Measurements from ENCODE around the gene GPBP1L1.
"Not testable (repeated sequence)": the region's sequence is repeated elsewhere in the genome, so short reads cannot be mapped to it uniquely, and the experiment has no call there.

GPBP1L1 gene

GRCh38 chr1:45629035-45629434 is 57.3 kb downstream of the GPBP1L1 start:
- no peak for DNase-seq

- no peak for DNase-seq
These were observed 62.4 kb downstream of the GPBP1L1 start, which contains the start of gene CCDC17 for GRCh38 chr1:45623972-45624371. TSS of gene CCDC17 (minus strand) at chr1:45624054. CDS start at chr1:45623909, 145 bp downstream.

DNA sequence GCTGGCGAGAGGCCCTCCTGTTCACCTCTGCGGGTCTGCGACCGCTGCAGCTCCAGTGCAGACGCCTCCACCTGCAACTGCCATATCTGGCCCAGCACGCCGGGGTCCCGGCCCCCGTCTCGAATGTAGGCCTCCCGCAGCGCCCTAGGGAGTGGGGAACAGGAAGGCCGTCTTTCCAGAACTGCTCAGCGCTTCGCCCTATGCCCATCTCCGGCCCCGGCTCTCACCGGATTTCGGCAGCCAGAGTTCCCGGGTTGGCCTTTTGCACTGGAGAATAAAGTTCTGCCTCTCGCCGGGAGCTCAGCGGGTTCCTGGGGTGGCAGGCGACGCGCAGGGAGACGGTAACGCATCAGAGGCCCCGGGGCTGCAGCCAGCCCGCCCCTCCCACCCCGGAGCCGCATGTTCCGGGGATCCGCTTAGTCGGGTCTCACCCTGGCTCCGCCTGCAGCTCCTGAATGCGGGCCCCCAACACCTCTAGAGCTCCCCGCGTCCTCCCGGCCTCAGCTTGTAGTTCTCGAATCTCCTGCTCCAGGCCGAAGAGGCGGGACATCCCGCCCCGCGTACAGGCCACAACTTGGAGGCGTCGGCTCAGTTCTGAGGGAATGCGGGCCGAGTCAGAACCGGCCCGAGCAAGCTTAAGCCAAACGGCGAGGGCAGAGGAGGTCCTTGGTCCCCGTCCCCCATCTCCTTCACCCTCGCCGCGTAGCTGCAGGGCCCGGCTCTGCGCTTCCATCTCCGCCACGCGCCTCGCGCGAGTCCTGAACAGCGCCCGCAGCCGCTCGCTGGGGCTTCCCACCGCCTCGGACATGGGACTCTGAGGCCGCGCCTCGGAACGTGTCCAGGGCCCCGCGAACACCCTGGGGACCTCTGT is 63.6 kb downstream of the GPBP1L1 start:
- no peak for DNase-seq

DNA sequence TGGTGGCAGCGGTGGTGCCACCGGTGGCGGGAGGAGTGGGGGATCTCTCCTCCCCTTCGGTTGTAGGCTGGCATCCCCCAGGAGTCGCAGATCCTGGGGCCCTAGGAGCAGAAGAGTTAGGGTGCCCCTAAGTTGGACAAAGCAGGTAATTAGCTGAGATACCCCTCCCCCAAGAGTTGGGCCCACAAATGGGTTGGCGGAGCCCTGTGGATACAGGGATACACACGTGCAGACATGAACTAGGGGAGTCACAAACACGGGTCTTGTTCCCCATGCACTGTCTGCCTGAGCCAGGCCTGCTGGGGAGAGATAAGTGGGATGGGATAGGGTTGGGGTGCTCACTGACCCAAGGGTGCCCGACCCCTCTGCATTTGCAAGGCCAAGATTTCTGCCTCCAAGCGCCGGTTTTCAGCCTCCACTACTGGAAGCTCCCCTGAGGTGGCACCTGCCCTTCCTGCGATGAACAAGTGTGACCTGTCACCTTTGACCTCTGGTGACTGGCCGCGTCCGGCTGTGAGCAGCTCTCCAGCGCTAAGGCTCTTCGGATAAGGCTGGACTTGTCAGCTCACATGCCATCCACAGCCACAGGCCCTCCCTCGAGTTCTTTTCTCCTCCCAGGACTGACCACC is 64.3 kb downstream of the GPBP1L1 start:
- no peak for DNase-seq

DNA sequence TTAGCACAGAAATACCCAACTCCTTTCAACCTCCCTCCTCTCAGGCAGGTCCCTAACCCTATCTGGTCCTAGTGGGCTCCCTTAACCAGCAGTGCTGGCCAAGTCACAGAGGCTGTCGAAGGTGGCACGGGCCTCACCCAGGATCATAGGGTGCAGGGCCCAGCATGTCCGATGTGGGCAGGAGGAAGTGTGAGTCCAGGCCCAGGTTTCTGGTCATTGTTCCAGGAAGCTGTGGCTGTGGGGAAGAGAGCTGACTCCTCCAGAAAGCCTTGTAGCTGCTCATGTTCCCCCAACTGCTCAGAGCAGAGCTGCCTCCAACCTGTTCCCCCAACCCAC is 64.9 kb downstream of the GPBP1L1 start:
- DNase-seq = no peak

- DNase-seq = peak; percentile 17
These were observed 65.5 kb downstream of the GPBP1L1 start for GRCh38 chr1:45620588-45621500.

GRCh38 chr1:45619149-45619921 is 67.0 kb downstream of the GPBP1L1 start:
- no peak for DNase-seq

DNA sequence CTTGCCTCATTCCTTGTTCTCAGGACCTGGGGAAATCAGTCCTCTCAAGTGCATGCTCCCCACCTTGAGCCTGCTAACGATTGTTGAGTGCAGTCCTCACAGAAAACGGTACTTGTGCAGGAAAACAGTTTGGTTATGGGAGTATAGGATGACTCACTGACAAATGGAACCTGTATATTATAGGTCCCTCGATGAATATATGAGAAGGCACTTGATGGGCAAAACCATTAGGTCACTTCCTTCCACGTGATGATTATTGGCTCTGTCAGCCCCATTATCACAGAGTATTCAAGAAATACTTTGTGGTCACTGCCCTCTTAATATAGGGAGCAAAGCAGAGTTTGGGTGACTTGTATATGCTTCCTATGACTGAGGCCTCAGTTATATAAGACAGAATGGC is 68.7 kb downstream of the GPBP1L1 start:
- no peak for DNase-seq

GRCh38 chr1:45615885-45616284 is 70.4 kb downstream of the GPBP1L1 start:
- DNase-seq = no peak

- DNase-seq = no peak
These were observed 73.3 kb downstream of the GPBP1L1 start for GRCh38 chr1:45612941-45613579.

- DNase-seq = no peak
These were observed 75.6 kb downstream of the GPBP1L1 start for GRCh38 chr1:45610589-45611226.

DNA sequence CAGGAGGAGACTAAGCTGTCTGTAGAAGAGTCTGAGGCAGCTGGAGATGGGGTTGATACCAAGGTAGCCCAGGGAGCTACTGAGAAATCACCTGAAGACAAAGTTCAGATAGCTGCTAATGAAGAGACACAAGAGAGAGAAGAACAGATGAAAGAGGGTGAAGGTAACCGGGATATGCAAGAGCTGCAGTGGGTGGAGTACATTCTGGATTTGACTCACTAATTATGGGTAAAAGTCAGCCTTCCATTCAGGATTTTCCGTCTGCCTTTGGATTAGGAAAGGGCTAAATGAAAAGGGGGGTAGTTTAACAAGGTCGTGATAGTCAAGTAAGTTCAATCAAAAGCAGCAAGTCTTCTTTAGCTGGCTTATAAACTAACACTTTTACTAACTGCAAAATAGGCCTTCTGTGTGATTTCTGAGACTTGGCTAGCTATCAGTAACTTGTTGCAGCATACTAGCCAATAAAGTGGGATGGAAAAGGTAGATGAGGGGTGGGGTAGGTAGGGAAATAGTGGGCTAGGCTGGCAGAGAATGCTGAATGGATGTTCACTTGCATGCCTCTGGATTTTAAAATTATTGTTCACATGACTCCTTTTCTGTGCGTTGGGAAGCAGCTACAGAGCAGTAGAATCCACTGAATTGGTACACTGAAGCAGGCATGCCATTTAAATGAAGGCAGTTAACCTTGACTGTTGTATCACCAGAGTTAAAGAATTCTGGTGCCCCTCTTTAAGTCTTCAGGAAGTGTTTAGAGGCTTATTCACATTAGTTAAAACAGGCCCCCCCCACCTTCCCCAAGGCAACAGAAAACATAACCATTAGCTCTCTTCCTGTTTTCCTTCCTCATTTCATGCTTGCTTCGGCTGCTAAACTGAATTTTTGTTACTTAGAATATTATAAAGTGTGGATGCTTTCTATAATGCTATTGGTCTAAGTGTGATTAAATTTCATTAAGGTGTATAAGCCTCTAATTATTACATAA is 77.9 kb downstream of the GPBP1L1 start:
- no peak for DNase-seq

DNA sequence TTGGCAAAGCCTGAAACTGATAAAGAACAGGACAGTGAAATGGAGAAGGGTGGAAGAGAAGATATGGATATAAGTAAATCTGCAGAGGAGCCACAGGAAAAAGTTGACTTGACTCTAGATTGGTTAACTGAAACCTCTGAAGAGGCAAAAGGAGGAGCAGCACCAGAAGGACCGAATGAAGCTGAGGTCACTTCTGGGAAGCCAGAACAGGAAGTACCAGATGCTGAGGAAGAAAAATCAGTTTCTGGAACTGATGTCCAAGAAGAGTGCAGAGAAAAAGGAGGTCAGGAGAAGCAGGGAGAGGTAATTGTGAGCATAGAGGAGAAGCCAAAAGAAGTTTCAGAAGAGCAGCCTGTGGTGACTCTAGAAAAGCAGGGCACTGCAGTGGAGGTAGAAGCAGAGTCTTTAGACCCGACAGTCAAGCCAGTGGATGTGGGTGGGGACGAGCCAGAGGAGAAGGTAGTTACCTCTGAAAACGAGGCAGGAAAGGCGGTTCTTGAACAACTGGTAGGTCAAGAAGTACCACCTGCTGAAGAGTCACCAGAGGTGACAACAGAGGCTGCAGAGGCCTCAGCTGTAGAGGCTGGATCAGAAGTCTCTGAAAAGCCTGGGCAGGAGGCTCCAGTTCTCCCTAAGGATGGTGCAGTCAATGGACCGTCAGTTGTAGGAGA is 78.8 kb downstream of the GPBP1L1 start:
- no peak for DNase-seq

- no peak for DNase-seq
These were observed 82.1 kb downstream of the GPBP1L1 start for GRCh38 chr1:45604239-45604638.

DNA sequence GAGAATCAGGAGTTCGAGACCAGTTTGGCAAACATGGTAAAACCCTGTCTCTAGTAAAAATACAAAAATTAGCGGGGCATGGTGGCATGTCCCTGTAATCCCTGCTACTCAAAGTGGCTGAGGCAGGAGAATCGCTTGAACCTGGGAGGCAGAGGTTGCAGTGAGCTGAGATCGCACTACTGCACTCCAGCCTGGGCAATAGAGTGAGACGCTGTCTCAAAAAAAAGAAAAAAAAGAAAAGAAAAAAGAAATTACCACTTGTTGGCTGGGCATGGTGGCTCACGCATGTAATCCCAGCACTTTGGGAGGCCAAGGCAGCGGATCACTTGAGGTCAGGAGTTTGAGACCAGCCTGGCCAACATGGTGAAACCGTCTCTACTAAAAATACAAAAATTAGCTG is 89.6 kb downstream of the GPBP1L1 start:
- DNase-seq = not testable (repeated sequence)

DNA sequence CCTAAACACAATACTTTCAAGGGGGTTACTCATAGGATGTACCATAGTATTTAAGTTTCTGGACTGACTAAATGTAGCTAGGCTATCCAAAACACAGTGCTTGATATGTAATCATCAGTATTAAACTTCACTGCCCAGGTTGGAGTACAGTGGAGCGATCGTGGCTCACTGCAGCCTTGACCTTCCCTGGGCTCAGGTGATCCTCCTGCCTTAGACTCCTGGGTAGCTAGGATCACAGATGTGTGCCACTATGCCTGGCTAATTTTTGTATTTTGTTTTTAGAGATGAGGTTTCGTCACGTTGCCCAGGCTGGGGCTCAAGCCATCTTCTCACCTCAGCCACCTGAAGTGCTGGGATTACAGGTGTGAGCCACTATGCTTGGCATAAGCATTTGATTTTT is 91.9 kb downstream of the GPBP1L1 start:
- DNase-seq = no peak

- no peak for DNase-seq
These were observed 96.5 kb downstream of the GPBP1L1 start for GRCh38 chr1:45589861-45590260.

DNA sequence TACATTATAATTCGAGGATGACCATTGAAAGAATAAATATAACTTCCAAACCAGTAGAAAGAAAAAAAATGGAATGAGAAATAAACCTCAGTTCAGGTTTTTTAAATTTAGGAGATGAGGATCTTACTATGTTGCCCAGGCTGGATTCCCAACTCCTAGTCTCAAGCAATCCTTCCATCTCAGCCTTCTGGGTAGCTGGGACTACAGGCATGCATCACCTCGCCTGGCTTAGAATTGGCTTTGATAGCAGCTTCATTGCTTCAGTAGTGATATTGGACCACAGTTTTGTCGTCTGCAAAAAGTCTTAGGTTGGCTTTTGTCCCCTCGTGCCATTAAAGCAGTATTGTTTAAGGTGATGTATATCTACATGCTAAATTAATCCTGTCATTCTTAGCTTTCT is 99.6 kb downstream of the GPBP1L1 start:
- no peak for DNase-seq

DNA sequence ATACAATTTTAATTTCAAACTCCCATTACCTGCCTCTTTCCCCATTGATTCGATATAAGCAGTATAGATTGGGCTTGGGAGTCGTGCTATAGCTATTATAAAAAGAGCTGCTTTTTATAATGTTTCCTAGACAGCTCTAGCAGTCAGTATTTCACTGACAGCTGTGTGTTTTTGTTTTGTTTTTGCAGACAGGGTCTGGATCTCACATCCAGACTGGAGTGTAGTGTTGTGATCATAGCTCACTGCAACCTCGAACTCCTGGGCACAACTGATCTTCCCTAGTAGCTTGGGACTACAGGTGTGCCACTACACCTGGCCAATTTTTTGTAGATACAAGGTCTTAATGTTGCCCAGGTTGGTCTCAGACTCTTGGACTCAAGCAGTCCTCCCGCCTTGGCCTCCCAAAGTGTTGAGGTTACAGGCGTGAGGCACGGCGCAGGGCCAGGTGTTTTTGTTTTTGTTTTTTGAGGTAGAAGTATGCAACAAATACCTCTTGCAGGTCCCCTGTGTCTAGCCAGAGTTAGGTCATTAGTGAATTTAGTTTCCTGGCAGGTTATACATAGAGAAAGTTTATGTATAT is 100.7 kb downstream of the GPBP1L1 start:
- DNase-seq = no peak

DNA sequence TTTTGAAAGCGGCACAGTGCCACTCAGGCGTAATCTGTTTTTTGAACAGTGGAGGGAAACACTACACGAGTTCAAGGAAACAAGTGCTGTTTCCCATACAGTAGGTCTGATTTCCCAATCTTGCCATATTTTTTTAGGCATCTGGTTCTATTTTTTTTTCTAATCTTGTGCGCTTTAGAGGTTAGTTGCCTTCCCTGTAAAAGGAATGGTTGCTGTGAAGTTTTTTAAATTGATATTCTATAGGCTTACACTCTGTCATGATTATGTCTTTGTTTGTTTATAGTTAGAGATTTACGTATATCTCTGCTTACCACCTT is 101.3 kb downstream of the GPBP1L1 start:
- no peak for DNase-seq

Data from NCI-H1092 treated with DMSO at 0.1 percent for 48 hours (cell line).